SKM-1 treated with dmso at 0.1 percent for 144 hours (cell line): ENCODE results near the gene SPG11.
"Not testable (repeated sequence)": the region's sequence is repeated elsewhere in the genome, so short reads cannot be mapped to it uniquely, and the experiment has no call there.

ENCODE experiments used
- DNase-seq: peaks from one replicate; lab custom pipeline; 2025; ENCODE audit not compliant: unreplicated experiment; lab: John Stamatoyannopoulos, UW

SPG11 gene

GRCh38 chr15:44675911-44676310, 12.4 kb upstream of the SPG11 start:
- no peak for DNase-seq

- no peak for DNase-seq
Observed at GRCh38 chr15:44673639-44674038, 10.2 kb upstream of the SPG11 start.

GRCh38 chr15:44670087-44670950, 6.9 kb upstream of the SPG11 start:
- no peak for DNase-seq

GRCh38 chr15:44668921-44669320, 5.5 kb upstream of the SPG11 start:
- DNase-seq: no peak

GRCh38 chr15:44667039-44667360, 3.5 kb upstream of the SPG11 start:
- DNase-seq: no peak

GRCh38 chr15:44666210-44667038, 3.0 kb upstream of the SPG11 start:
- DNase-seq: no peak

GRCh38 chr15:44662478-44663409, 718 bp downstream of the SPG11 start:
- peak; percentile 56 for DNase-seq

- no peak for DNase-seq
Observed at GRCh38 chr15:44661576-44661975, 1.9 kb downstream of the SPG11 start.

- DNase-seq: no peak
Observed at GRCh38 chr15:44659056-44659455, 4.4 kb downstream of the SPG11 start.

- no peak for DNase-seq
Observed at GRCh38 chr15:44657378-44657777, 6.1 kb downstream of the SPG11 start.

- DNase-seq: no peak
Observed at GRCh38 chr15:44656913-44657312, 6.5 kb downstream of the SPG11 start.

- DNase-seq: no peak
Observed at GRCh38 chr15:44656298-44656697, 7.2 kb downstream of the SPG11 start.

- DNase-seq: no peak
Observed at GRCh38 chr15:44654858-44655257, 8.6 kb downstream of the SPG11 start.

GRCh38 chr15:44647637-44648036, 15.8 kb downstream of the SPG11 start:
- DNase-seq: no peak

- no peak for DNase-seq
Observed at GRCh38 chr15:44647036-44647435, 16.4 kb downstream of the SPG11 start.

- no peak for DNase-seq
Observed at GRCh38 chr15:44646460-44646859, 17.0 kb downstream of the SPG11 start.

GRCh38 chr15:44641651-44642050, 21.8 kb downstream of the SPG11 start:
- DNase-seq: no peak

- no peak for DNase-seq
Observed at GRCh38 chr15:44636976-44637375, 26.5 kb downstream of the SPG11 start.

GRCh38 chr15:44633603-44634002, 29.9 kb downstream of the SPG11 start:
- no peak for DNase-seq

GRCh38 chr15:44625286-44625685, 38.2 kb downstream of the SPG11 start:
- not testable (repeated sequence) for DNase-seq

- no peak for DNase-seq
Observed at GRCh38 chr15:44623178-44623577, 40.3 kb downstream of the SPG11 start.
